ENCODE results near the gene MTERF1.

Gene MTERF1

GRCh38 chr7:91835826-91836368, 44.6 kb downstream of the MTERF1 start:
- no peak for TF ChIP-seq CTCF (IDR thresholded peaks at IDR 0.05; ENCODE audit: borderline replicate concordance, control extremely low read depth, extremely low read depth, insufficient read depth, missing control alignments)
- in situ Hi-C loops (cut with MboI; ENCODE audit: low sequenced_read_pairs, unreplicated experiment) = no loop called here
- DNase-seq (ENCODE audit: low spot score) = no peak

DNA sequence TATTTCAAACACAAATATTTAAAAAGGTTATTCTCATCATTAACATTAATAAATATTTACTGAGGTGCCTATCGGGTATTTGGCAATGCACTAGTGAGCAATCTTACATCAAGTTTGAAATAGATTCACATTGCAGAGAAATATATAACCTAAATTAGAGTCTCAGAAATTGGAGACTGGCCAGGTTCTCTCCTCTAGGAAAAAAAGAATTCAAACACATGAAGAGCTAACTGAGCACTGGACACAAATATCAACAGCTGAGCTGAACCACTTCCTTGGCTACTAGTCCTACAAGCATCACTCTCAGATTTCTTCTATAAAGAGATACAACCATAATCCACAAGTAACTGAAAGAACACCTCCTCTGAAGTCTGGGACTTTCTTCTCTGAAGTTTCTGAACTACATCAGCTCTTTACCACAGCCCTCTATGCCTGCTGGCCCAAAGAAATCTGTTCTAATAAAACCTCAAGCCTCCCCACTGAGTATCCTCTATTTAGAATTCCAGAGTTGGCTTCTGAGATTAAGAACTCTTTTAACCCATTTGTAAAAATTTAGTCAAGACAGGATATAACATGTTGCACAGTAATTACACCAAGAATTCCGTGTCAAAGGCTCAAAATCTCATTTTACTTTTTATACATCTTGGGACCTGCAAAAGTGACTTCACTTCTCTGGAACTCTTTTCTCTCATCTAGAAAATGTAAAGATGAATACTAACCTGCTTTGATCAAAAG, 45.2 kb downstream of the MTERF1 start:
- no peak for DNase-seq (ENCODE audit: low spot score)
- no peak for TF ChIP-seq CTCF (IDR thresholded peaks at IDR 0.05; ENCODE audit: borderline replicate concordance, control extremely low read depth, extremely low read depth, insufficient read depth, missing control alignments)
- in situ Hi-C loops (cut with MboI; ENCODE audit: low sequenced_read_pairs, unreplicated experiment) = no loop called here

DNA sequence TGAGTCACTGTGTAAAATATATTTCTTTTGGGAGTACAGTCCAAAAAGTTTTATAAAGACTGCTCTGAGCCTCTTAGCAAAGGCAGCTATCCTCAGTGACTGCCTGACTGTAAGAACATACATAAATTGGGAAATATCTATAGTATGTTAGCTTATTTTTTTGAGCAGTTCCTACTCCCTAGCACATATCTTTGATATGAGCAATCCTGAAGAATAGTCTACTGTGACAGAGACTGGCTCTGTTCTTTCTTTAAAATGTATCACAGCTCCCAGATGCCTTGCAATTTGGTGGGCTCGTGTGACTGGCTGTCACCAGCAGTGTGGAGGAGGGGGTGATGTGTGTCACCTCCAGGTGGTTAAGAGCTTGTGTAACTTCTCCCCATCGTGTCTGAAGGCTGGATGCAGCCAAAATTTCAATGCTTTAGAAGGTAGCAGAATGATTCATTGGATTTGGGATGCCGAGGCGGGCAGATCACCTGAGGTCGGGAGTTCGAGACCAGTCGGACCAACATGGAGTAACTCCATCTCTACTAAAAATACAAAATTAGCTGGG, 47.9 kb downstream of the MTERF1 start:
- DNase-seq (ENCODE audit: low spot score) = no peak
- in situ Hi-C loops (cut with MboI; ENCODE audit: low sequenced_read_pairs, unreplicated experiment) = no loop called here
- no peak for TF ChIP-seq CTCF (IDR thresholded peaks at IDR 0.05; ENCODE audit: borderline replicate concordance, control extremely low read depth, extremely low read depth, insufficient read depth, missing control alignments)

DNA sequence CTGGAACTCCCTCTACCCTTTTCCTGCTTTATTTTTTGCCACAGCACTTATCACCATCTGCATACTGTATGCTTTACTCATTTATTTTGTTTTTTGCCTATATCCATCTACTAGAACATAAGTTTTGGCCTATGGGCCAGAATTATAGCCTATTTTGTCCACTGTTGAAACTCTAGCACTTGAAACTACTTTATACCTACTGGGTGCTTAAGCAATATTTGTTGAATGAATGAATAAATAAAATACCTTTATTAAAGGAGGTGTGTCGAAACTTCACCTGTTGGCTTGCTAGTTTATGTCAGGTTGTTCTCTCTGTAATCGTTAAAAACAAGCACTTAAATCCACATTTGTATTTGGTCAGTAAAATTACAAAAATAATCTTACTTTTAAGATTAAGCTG, 53.3 kb downstream of the MTERF1 start:
- TF ChIP-seq CTCF (IDR thresholded peaks at IDR 0.05; ENCODE audit: borderline replicate concordance, control extremely low read depth, extremely low read depth, insufficient read depth, missing control alignments) = no peak
- no peak for DNase-seq (ENCODE audit: low spot score)
- in situ Hi-C loops (cut with MboI; ENCODE audit: low sequenced_read_pairs, unreplicated experiment) = loop anchor here (10.0 kb wide), 1 partner anchor 618 kb away; the partner anchor contains the start of gene GATAD1

DNA sequence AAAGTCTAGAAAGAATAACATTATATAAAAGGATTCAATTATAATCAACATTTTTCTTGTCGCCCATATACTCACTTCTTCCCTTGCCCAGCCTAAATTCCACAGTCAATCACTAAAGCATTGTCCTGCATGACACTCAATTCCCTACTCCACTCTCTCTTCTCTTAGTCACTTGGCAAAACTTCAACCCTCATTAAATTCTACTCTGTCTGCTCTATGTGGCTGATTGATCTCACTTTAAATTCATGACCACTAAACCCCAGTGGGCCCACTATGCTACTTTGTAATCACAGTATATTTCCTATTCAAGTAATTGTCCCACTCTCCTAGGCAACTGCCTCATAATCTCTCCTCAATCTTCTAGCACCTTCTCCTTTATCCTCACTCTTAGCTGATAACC, 54.1 kb downstream of the MTERF1 start:
- DNase-seq (ENCODE audit: low spot score) = no peak
- in situ Hi-C loops (cut with MboI; ENCODE audit: low sequenced_read_pairs, unreplicated experiment) = loop anchor here (10.0 kb wide), 1 partner anchor 618 kb away; the partner anchor contains the start of gene GATAD1
- TF ChIP-seq CTCF (IDR thresholded peaks at IDR 0.05; ENCODE audit: borderline replicate concordance, control extremely low read depth, extremely low read depth, insufficient read depth, missing control alignments) = no peak

- DNase-seq (ENCODE audit: low spot score) = no peak
- no peak for TF ChIP-seq CTCF (IDR thresholded peaks at IDR 0.05; ENCODE audit: borderline replicate concordance, control extremely low read depth, extremely low read depth, insufficient read depth, missing control alignments)
- in situ Hi-C loops (cut with MboI; ENCODE audit: low sequenced_read_pairs, unreplicated experiment) = loop anchor here (10.0 kb wide), 1 partner anchor 621 kb away; the partner anchor contains the start of gene GATAD1
Observed at GRCh38 chr7:91824201-91824600, 56.3 kb downstream of the MTERF1 start.

Measured in GM13976 (cell line).